HG02678 (cell line): ENCODE data around the gene STARD3NL.

Experiments
- ATAC-seq: cut with Tn5 transposase; IDR thresholded peaks from one replicate; pipeline ENCODE4 v1.9.1; 2021; ENCODE audit warnings: mild to moderate bottlenecking, moderate library complexity; ENCODE audit not compliant: unreplicated experiment

Gene STARD3NL

GRCh38 chr7:38181111-38181510 is 3.1 kb downstream of the STARD3NL start:
- ATAC-seq, result no peak

GRCh38 chr7:38182450-38182849 is 4.4 kb downstream of the STARD3NL start:
- ATAC-seq, result no peak

GRCh38 chr7:38185395-38186307 is 7.6 kb downstream of the STARD3NL start:
- ATAC-seq, result no peak

GRCh38 chr7:38186593-38187314 is 8.7 kb downstream of the STARD3NL start:
- ATAC-seq, result no peak

GRCh38 chr7:38187794-38188440 is 9.9 kb downstream of the STARD3NL start:
- ATAC-seq, result peak; percentile 99

GRCh38 chr7:38189231-38189938 is 11.3 kb downstream of the STARD3NL start:
- no peak for ATAC-seq

GRCh38 chr7:38190011-38190410 is 12.0 kb downstream of the STARD3NL start:
- ATAC-seq, result no peak

- no peak for ATAC-seq
Observed at GRCh38 chr7:38191791-38192190, 13.7 kb downstream of the STARD3NL start.

- no peak for ATAC-seq
Observed at GRCh38 chr7:38192327-38192726, 14.3 kb downstream of the STARD3NL start.

- ATAC-seq, result no peak
Observed at GRCh38 chr7:38195804-38196595, 18.0 kb downstream of the STARD3NL start.

GRCh38 chr7:38198366-38198765 is 20.3 kb downstream of the STARD3NL start:
- ATAC-seq, result no peak

GRCh38 chr7:38199154-38199553 is 21.1 kb downstream of the STARD3NL start:
- no peak for ATAC-seq

GRCh38 chr7:38199782-38200181 is 21.7 kb downstream of the STARD3NL start:
- ATAC-seq, result no peak

- no peak for ATAC-seq
Observed at GRCh38 chr7:38206071-38206470, 28.0 kb downstream of the STARD3NL start.

- no peak for ATAC-seq
Observed at GRCh38 chr7:38207843-38208242, 29.8 kb downstream of the STARD3NL start.

GRCh38 chr7:38211486-38211885 is 33.4 kb downstream of the STARD3NL start:
- no peak for ATAC-seq

- no peak for ATAC-seq
Observed at GRCh38 chr7:38211940-38212339, 33.9 kb downstream of the STARD3NL start.

- no peak for ATAC-seq
Observed at GRCh38 chr7:38215115-38215514, 37.1 kb downstream of the STARD3NL start.

- peak; percentile 90 for ATAC-seq
Observed at GRCh38 chr7:38215735-38216670, 38.0 kb downstream of the STARD3NL start.
